ENCODE results near the gene PLEKHH2. TPM values are rescaled to one million over a fixed set of nuclear protein-coding genes. Genes with fewer than 3 reads are reported as not detected.
"Not testable (repeated sequence)": the region's sequence is repeated elsewhere in the genome, so short reads cannot be mapped to it uniquely, and the experiment has no call there.

Gene PLEKHH2
- total RNA-seq, 1 experiment from 2014 or later: 7.1 TPM

DNA sequence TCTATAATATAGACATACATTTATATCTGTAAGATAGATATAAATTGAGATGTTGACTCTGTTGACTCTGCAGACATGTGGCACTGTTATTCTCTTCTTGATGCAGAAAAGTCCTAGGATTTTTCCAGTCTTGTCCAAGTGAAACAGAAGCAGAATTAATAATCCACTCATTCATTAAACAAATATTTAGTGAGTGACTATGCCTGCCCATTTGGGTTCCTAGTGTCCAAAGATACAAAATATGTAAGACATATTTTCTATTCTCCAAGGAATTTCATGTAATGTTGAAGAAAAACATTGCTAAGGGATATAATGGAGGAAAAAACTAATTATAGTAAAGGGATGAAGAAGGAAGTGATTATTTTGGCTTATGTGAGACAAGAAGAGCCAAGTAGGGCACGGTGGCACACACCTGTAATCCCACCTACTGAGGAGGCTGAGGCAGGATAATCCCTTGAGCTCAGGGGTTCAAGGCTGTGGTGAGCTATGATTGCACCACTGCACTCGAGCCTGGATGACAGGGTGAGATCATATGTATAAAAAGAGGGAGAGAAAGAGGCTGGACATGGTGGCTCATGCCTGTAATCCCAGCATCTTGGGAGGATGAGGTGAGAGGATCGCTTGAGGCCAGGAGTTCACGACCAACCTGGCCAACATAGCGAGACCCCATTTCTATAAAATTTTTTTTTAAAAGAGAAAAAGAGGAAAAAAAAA, 19.9 kb upstream of the PLEKHH2 start:
- Histone ChIP-seq H3K4me3 (no peak overlapping the region), H3K27ac (no peak overlapping the region), H3K4me1 (peaks cover 5% of the 10 kb centered on the region; the same call in 1 of the 2 replicates), H3K9me3 (replicated peaks) (no peaks in the 10 kb centered on the region), H3K27me3 (no peaks in the 10 kb centered on the region), H3K36me3 (no peaks in the 10 kb centered on the region)
- DNase-seq: no peak

DNA sequence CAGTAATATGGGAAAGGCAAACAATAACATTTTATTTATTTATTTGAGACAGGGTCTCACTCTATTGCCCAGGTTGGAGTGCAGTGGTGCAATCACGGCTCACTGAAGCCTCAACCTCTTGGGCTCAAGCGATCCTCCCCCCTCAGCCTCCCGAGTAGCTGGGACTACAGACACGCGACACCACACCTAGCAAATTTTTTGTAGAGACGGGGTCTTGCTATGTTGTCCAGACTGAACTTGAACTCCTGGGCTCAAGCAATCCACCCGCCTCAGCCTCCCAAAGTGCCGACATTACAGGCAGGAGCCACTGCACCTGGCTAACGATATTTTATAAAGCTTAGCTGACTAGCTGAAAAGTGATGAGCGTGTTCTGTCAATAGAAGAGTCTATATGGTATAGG, 17.5 kb upstream of the PLEKHH2 start:
- no peak overlapping the region for H3K27ac ChIP-seq
- H3K4me3 ChIP-seq: no peak overlapping the region
- H3K4me1 ChIP-seq: peaks cover 8% of the 10 kb centered on the region; the same call in 1 of the 2 replicates
- no peak for DNase-seq
- H3K27me3 ChIP-seq: no peaks in the 10 kb centered on the region
- no peaks in the 10 kb centered on the region for H3K36me3 ChIP-seq
- no peaks in the 10 kb centered on the region for H3K9me3 ChIP-seq (replicated peaks)

DNA sequence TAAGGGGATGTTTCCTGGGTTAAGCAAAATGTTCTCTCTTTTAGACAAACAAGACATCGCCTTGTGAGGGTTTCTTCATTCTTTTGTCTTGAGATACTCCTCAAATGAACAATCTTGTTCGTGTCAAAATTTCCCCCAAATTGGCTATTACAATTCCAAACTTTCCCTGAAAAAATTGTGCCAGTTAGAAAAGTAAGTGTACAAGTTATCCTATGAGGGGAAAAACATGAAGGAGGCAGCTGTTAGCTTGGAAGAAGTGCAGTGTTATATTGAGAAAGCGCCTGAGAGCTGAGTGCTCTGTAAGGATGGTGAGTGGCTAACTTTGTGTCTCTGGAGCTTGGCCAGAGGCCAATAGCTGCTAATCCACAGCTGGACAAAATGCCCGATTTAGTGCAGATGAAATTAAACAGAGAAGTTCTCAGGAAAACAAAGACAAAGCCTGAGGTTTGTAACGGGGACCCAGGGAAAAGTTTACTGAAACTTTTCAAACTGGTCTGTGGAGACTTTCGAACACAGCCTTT, 14.1 kb upstream of the PLEKHH2 start:
- H3K4me1 ChIP-seq: peaks cover 8% of the 10 kb centered on the region; the same call in 1 of the 2 replicates
- H3K36me3 ChIP-seq: no peaks in the 10 kb centered on the region
- no peaks in the 10 kb centered on the region for H3K9me3 ChIP-seq (replicated peaks)
- peak; percentile 49 to 77 for DNase-seq
- H3K27me3 ChIP-seq: no peaks in the 10 kb centered on the region
- no peak overlapping the region for H3K27ac ChIP-seq
- no peak overlapping the region for H3K4me3 ChIP-seq

DNA sequence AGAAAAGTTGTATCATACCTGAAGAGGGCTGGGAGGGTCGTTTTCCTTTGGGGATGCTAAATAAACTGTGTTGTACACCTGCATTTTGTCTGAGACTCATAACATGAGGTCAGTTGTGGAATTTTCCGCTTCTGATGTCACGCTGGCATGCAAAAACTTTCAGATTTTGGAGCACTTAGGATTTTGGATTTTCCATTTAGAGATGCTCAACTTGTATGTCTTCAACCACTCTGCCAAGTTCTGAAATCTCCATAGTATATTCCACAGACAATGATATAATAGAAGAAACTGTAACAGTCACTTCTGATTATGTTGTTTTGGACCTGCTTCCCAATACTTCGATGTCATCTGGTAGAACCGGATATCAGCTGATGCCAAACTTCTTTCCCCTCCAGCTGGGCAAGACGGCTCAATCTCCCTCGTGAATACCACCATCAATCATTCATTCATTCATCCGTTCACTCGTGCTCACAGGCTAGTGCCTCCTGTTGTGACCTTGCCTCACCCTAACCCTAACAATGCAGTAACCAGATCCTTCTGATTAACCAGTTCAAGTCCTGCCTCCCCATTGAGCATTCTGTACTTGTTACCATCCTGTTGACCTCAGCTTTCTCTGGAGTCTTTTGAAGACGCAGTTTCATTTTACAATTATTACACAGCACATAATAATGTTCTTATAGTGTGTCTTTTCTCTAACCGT, 5.3 kb upstream of the PLEKHH2 start:
- Histone ChIP-seq H3K27me3 (no peaks in the 10 kb centered on the region), H3K36me3 (no peaks in the 10 kb centered on the region), H3K4me3 (no peak overlapping the region), H3K4me1 (peaks cover 11% of the 10 kb centered on the region), H3K27ac (no peak overlapping the region), H3K9me3 (replicated peaks) (no peaks in the 10 kb centered on the region)
- no peak for DNase-seq

GRCh38 chr2:43634604-43635306, 2.3 kb upstream of the PLEKHH2 start:
- Histone ChIP-seq H3K27ac (no peak overlapping the region), H3K27me3 (no peaks in the 10 kb centered on the region), H3K36me3 (no peaks in the 10 kb centered on the region), H3K9me3 (replicated peaks) (0 out of 2 replicates have a peak, but pooled peaks cover 4% of the 10 kb centered on the region), H3K4me3 (no peak overlapping the region), H3K4me1 (peaks cover 11% of the 10 kb centered on the region; the same call in 1 of the 2 replicates)
- DNase-seq: peak in 1 of 2 experiments; percentile 22

- not testable (repeated sequence) for H3K9me3 ChIP-seq (replicated peaks); H3K27ac ChIP-seq; H3K4me3 ChIP-seq; H3K27me3 ChIP-seq; H3K36me3 ChIP-seq; DNase-seq
- peaks cover 11% of the 10 kb centered on the region; the same call in 1 of the 2 replicates for H3K4me1 ChIP-seq
These were observed 907 bp upstream of the PLEKHH2 start for GRCh38 chr2:43636153-43636552.

- H3K9me3 ChIP-seq (replicated peaks): 0 out of 2 replicates have a peak, but pooled peaks cover 4% of the 10 kb centered on the region
- no peak for DNase-seq
These were observed 439 bp upstream of the PLEKHH2 start for GRCh38 chr2:43636621-43637020.

DNA sequence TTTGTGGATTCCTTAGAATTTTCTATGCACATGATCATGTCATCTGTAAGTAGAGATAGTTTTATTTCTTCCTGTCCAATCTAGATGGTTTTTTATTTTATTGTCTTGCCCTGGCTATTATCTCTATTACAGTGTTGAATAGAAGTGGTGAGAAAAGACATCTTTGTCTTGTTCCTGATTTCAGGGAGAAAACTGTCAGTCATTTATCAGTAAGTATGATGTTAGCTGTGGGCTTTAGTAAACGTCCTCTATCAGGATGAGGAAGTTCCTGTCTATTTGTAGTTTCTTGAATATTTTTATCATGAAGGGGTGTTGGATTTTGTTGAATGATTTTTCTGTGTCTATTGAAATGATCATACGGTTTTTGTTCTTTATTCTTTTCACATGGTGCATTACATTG, 5.3 kb downstream of the PLEKHH2 start:
- Histone ChIP-seq H3K36me3 (no peaks in the 10 kb centered on the region), H3K27ac (no peak overlapping the region), H3K4me3 (no peak overlapping the region), H3K27me3 (no peaks in the 10 kb centered on the region), H3K9me3 (replicated peaks) (0 out of 2 replicates have a peak, but pooled peaks cover 4% of the 10 kb centered on the region), H3K4me1 (no peaks in the 10 kb centered on the region)
- no peak for DNase-seq

More at GRCh38 chr2:43636621-43637020, 439 bp upstream of the PLEKHH2 start:
- Histone ChIP-seq H3K4me3 (peak overlapping the region; percentile 88), H3K36me3 (no peaks in the 10 kb centered on the region), H3K27me3 (no peaks in the 10 kb centered on the region), H3K4me1 (peaks cover 11% of the 10 kb centered on the region; the same call in 1 of the 2 replicates), H3K27ac (no peak overlapping the region)

DNA sequence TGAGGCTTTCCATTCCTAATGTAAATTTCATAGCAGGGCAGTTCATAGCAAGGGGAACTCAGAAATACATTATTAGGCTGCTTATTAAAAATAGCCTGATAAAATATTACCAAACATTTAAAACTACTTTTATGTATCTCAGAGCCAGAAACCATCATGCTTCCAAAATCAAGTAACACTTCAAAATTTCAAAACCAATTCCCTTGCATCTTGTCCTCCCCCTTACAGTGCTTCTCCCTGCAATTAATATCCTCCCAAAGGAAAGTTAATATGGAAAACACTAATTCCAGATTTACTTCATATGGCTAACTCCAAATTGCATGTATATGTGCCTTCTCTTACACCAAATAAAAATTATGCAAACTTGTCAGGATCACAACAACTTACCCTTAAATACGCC, 6.6 kb downstream of the PLEKHH2 start:
- Histone ChIP-seq H3K36me3 (no peaks in the 10 kb centered on the region), H3K27ac (no peak overlapping the region), H3K4me3 (no peak overlapping the region), H3K9me3 (replicated peaks) (0 out of 2 replicates have a peak, but pooled peaks cover 4% of the 10 kb centered on the region), H3K4me1 (no peaks in the 10 kb centered on the region), H3K27me3 (no peaks in the 10 kb centered on the region)
- no peak for DNase-seq

DNA sequence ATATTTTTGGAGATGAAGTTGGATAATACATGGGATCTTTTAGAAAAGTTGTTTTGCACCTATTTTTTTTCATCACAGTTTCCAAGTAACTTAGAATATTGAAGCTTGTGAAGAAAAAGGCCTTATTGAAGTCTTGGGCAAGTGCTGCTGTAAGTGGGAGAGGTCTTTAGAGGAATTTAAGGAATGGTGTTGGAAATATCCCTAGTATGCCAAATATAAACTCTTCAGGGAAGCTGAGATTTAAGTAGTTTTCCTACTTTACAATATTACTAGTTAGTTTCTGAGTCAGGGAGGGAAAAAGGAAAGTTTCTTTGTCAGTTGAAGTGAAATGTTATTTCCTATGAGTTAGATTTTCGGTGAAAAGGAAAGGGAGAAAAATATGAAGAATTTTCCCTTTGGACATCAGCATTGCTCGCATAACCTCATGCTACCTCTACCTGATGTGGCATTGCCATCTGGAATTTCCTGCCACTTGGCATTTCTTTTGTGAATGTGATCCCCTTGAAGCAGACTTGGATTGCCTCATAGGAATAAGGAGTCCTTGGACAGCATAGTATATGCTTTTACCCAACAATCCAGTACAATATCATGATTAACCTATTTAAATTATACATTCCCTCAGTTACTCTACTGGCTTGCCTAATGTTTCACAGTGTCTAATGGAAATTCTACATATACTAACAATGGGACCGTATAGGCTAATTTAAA, 12.1 kb downstream of the PLEKHH2 start:
- H3K27ac ChIP-seq: no peak overlapping the region
- H3K9me3 ChIP-seq (replicated peaks): no peaks in the 10 kb centered on the region
- DNase-seq: no peak

DNA sequence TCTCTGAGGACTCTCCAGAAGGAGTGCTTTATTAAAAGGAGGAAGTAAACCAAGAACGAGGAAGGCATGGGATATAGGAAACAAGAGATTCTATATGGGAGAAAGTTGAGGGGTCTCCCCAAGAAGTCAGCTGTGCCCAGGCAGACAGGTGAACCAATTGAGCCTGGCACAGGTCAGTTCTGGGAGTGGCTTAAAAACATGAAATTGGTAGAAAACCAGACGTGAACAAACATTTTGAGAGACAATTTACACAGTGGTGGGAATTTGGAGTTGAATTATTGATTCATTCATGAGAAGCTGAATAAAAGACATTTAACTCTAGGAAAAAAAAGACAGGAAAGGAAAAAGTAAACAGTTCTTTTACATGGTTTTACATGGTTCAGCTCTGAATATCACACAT, 16.4 kb downstream of the PLEKHH2 start:
- H3K9me3 ChIP-seq (replicated peaks): no peaks in the 10 kb centered on the region
- no peak overlapping the region for H3K4me3 ChIP-seq
- no peak overlapping the region for H3K27ac ChIP-seq
- DNase-seq: no peak
- no peaks in the 10 kb centered on the region; the same call in 1 of the 2 replicates for H3K4me1 ChIP-seq
- no peaks in the 10 kb centered on the region for H3K27me3 ChIP-seq
- no peaks in the 10 kb centered on the region for H3K36me3 ChIP-seq

More for the DNA sequence above, 12.1 kb downstream of the PLEKHH2 start:
- H3K27me3 ChIP-seq: no peaks in the 10 kb centered on the region
- no peak overlapping the region for H3K4me3 ChIP-seq
- no peaks in the 10 kb centered on the region for H3K36me3 ChIP-seq
- no peaks in the 10 kb centered on the region; the same call in 1 of the 2 replicates for H3K4me1 ChIP-seq

GRCh38 chr2:43657241-43657640, 20.2 kb downstream of the PLEKHH2 start:
- Histone ChIP-seq H3K27ac (no peak overlapping the region), H3K4me3 (no peak overlapping the region), H3K4me1 (no peaks in the 10 kb centered on the region), H3K9me3 (replicated peaks) (no peaks in the 10 kb centered on the region), H3K36me3 (no peaks in the 10 kb centered on the region), H3K27me3 (no peaks in the 10 kb centered on the region)
- no peak for DNase-seq

DNA sequence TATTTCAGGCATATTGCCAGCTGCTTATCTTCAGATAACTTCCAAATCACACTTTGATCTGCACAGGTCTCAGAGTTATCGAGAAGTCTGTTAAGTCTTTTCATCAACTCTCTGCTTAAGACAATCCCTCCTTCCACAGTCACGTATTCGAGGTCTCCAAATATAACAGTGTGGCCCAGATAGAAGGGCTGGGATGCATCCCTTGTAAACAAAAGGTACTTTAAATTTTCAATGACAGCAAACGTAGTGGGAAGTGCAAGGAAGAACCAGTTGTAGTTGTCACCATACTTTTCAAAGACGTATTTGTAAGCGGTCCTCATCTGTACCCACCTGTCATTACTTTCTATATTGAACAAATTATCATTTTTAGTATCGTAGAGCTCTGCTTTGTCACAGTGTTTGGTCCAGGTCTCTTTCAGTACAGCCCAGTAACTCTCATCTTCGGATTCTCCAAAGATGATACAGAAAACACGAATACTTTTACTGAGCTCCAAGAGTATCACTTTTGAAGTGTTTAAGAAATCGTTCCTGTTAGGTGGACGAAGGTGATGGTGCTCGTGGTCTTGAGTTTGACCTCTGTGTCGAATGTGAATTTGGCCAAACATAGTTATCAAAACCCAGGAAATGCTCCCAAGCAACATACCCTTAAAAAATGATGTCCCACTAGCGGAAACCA, 38.7 kb downstream of the PLEKHH2 start:
- H3K27ac ChIP-seq: peak overlapping the region; percentile 6; the same call in 1 of the 2 replicates

More for the DNA sequence above, 38.7 kb downstream of the PLEKHH2 start:
- Histone ChIP-seq H3K27me3 (no peaks in the 10 kb centered on the region), H3K9me3 (replicated peaks) (peaks cover 11% of the 10 kb centered on the region; the same call in 1 of the 2 replicates), H3K36me3 (no peaks in the 10 kb centered on the region), H3K4me3 (peak overlapping the region; percentile 60), H3K4me1 (no peaks in the 10 kb centered on the region)
- no peak for DNase-seq
